Measurements from ENCODE around the gene WNT5B.

Gene WNT5B

DNA sequence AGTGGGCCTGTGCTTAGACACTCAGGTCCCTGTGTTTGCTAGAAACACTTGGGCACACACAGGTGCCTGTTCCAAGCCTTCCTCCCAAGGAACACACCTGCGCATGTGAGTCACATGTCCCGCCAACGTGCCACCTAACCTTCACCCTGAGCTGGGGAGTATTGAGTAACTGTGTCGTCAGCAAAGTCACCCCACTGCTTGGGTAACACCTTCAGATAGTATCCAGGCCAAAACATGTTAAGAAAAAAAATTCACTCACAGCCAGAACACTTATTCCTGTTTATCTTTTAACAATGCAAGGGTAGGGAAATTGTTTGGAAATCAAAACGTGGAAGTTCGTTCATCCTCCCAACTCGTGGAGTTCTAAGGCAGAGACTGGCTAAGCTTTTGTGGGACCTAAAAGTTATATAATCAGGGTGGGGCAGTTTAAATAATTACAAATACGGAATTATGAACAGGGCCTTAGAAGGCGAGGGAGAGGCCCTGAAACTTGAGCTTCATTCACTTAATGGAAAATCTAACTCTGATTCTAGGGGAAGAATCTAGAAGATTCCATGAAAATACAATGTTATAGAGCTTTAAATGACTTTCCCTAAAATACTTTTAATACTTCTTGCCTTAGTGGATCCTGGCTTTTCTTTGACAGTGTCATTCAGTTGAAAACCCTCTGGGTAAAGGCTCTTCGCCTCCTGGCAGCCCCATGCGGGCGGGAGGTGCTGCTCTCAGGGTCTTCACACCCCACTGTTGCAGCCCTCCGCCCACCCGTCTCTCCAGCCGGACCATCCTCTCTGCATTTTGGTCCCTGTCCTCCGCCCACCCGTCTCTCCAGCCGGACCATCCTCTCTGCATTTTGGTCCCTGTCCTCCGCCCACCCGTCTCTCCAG is 31.5 kb downstream of the WNT5B start:
- Histone ChIP-seq H2BK12ac (ENCODE audit: low read length) (no peak overlapping the region), H4K8ac (ENCODE audit: low read depth, low read length) (no peak overlapping the region), H3K4me1 (ENCODE audit: control insufficient read depth in 1 of 2, insufficient read depth in 2 of 2, low read length in 2 of 2) (peaks cover 4 to 8% of the 10 kb centered on the region in 2 experiments), H3K4me3 (ENCODE audit: low read depth, low read length) (no peak overlapping the region), H3K27ac (ENCODE audit: low read depth, low read length) (no peak overlapping the region), H3K79me1 (ENCODE audit: low read length) (no peaks in the 10 kb centered on the region), H3K9ac (ENCODE audit: low read length) (no peak overlapping the region), H2BK120ac (ENCODE audit: insufficient read depth, low read length, poor library complexity) (no peak overlapping the region), H2AK5ac (ENCODE audit: low read length) (no peak overlapping the region), H3K18ac (ENCODE audit: low read length) (no peak overlapping the region), H3K27me3 (ENCODE audit: insufficient read depth, low read length) (no peaks in the 10 kb centered on the region), H3K4me2 (ENCODE audit: low read length) (no peak overlapping the region), H3K79me2 (ENCODE audit: control insufficient read depth, insufficient read depth, low read length, poor library complexity) (no peaks in the 10 kb centered on the region), H2AFZ (ENCODE audit: insufficient read depth, low read length, poor library complexity) (no peak overlapping the region), H4K12ac (ENCODE audit: low read depth, low read length) (no peak overlapping the region), H3K23ac (ENCODE audit: low read length) (no peak overlapping the region), H3K9me3 (ENCODE audit: insufficient read depth, low read depth, low read length) (no peaks in the 10 kb centered on the region), H3K14ac (ENCODE audit: low read length) (no peak overlapping the region), H2BK5ac (ENCODE audit: low read depth, low read length, poor library complexity) (no peak overlapping the region), H4K91ac (ENCODE audit: low read depth, low read length) (no peak overlapping the region), H3K36me3 (ENCODE audit: control insufficient read depth in 1 of 2, insufficient read depth in 2 of 2, low read length in 2 of 2) (no peaks in the 10 kb centered on the region), H3K4ac (ENCODE audit: low read depth, low read length) (no peak overlapping the region)
- WGBS (ENCODE audit: extremely low coverage, insufficient coverage, insufficient read length): no CpG with 5 or more reads among the region's 20 CpGs
- DNase-seq: peak; percentile 56 to 74

DNA sequence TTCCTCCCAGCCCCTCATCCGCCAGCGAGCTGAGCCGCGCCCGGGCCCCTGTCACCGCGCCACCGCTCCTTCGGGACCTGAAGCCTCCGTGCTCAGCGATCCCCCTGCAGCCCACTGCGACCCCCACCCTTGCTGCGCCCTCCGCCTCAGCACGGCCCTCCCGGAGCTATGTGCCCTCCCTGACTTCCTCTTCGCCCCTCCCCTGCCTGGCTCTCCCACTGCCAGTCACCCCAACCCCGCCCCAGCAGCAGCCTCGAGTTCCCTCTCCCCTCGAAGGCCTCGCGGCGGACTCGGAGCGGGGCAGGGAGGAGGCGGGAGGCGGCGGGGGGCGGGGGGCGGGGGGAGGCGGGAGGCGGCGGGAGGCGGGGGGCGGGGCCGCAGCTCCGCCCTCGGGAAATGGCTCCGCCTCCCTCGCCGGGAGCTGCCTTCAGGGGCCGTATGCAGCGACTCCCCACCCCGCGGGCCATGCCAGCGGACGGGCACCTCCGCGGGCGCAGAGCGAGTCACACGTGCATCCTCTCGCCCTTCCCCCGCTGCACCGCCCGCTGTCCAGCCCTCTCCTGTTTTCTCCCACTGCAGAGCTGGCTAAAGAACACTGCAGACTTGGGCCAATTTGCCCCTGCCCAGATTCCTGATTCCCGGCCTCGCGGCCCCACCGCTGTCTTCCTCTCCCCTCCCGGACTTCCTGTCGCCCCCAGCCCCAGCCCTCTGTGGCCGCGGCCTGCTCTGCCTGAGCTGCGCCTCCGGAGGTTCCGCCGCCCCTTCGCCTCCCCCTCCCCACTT is 32.7 kb downstream of the WNT5B start:
- Histone ChIP-seq H3K79me1 (ENCODE audit: low read length) (no peaks in the 10 kb centered on the region), H3K9me3 (ENCODE audit: insufficient read depth, low read depth, low read length) (no peaks in the 10 kb centered on the region), H3K36me3 (ENCODE audit: control insufficient read depth in 1 of 2, insufficient read depth in 2 of 2, low read length in 2 of 2) (no peaks in the 10 kb centered on the region), H3K4me3 (ENCODE audit: low read depth, low read length) (peak overlapping the region; percentile 67), H2BK5ac (ENCODE audit: low read depth, low read length, poor library complexity) (no peak overlapping the region), H2AK5ac (ENCODE audit: low read length) (no peak overlapping the region), H3K14ac (ENCODE audit: low read length) (no peak overlapping the region), H3K23ac (ENCODE audit: low read length) (no peak overlapping the region), H2AFZ (ENCODE audit: insufficient read depth, low read length, poor library complexity) (peak overlapping the region; percentile 57), H3K4ac (ENCODE audit: low read depth, low read length) (no peak overlapping the region), H3K9ac (ENCODE audit: low read length) (no peak overlapping the region), H3K4me1 (ENCODE audit: control insufficient read depth in 1 of 2, insufficient read depth in 2 of 2, low read length in 2 of 2) (peaks cover 4 to 8% of the 10 kb centered on the region in 2 experiments), H3K18ac (ENCODE audit: low read length) (no peak overlapping the region), H3K79me2 (ENCODE audit: control insufficient read depth, insufficient read depth, low read length, poor library complexity) (no peaks in the 10 kb centered on the region), H4K12ac (ENCODE audit: low read depth, low read length) (no peak overlapping the region), H4K8ac (ENCODE audit: low read depth, low read length) (peak overlapping the region; percentile 41), H3K27me3 (ENCODE audit: insufficient read depth, low read length) (no peaks in the 10 kb centered on the region), H4K91ac (ENCODE audit: low read depth, low read length) (peak overlapping the region; percentile 19), H2BK120ac (ENCODE audit: insufficient read depth, low read length, poor library complexity) (no peak overlapping the region), H2BK12ac (ENCODE audit: low read length) (no peak overlapping the region), H3K27ac (ENCODE audit: low read depth, low read length) (no peak overlapping the region), H3K4me2 (ENCODE audit: low read length) (peak overlapping the region; percentile 76)
- no CpG with 5 or more reads among the region's 69 CpGs for WGBS (ENCODE audit: extremely low coverage, insufficient coverage, insufficient read length)
- peak; percentile 93 to 94 for DNase-seq

DNA sequence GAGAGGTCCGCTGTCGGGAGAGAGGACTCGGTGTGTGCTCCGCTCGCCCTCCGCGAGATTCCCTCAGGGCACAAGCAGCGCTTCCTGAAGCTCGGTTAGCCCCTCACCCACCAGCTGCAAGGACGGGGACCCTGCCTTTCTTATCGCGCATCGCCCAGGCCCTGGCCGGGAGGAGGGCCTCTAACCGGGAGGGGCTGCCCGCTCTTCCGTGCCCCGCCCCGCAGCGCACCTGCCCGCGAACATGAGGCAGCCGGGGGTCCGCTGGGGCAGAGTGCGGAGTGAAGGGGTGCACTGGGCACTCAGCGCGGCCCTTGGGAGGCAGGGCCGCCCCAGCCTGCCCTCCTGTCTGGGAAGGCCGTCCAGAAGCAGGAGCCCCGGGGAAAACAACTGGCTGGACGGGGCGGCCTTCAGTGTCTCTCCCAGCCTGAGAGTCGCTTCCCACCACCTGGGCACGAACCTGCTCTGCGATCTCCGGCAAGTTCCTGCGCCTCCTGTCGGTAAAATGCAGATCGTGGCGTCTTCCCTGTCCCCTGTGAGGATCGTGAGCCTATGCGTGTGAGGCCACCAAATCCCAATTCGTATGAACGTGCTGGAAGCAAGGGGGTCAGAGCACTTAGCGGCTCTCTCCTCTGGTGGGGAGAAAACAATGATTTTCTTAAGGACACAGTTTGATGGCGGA is 33.9 kb downstream of the WNT5B start:
- Histone ChIP-seq H3K79me1 (ENCODE audit: low read length) (no peaks in the 10 kb centered on the region), H3K23ac (ENCODE audit: low read length) (no peak overlapping the region), H3K4me1 (ENCODE audit: control insufficient read depth in 1 of 2, insufficient read depth in 2 of 2, low read length in 2 of 2) (peaks cover 4 to 6% of the 10 kb centered on the region in 2 experiments), H2BK120ac (ENCODE audit: insufficient read depth, low read length, poor library complexity) (no peak overlapping the region), H4K91ac (ENCODE audit: low read depth, low read length) (no peak overlapping the region), H4K8ac (ENCODE audit: low read depth, low read length) (peak overlapping the region; percentile 3), H3K9me3 (ENCODE audit: insufficient read depth, low read depth, low read length) (no peaks in the 10 kb centered on the region), H3K36me3 (ENCODE audit: control insufficient read depth in 1 of 2, insufficient read depth in 2 of 2, low read length in 2 of 2) (no peaks in the 10 kb centered on the region), H2AK5ac (ENCODE audit: low read length) (no peak overlapping the region), H3K14ac (ENCODE audit: low read length) (no peak overlapping the region), H3K18ac (ENCODE audit: low read length) (peak overlapping the region; percentile 1), H2BK12ac (ENCODE audit: low read length) (no peak overlapping the region), H3K4me2 (ENCODE audit: low read length) (peak overlapping the region; percentile 54), H3K27ac (ENCODE audit: low read depth, low read length) (no peak overlapping the region), H3K27me3 (ENCODE audit: insufficient read depth, low read length) (no peaks in the 10 kb centered on the region), H3K9ac (ENCODE audit: low read length) (no peak overlapping the region), H3K4ac (ENCODE audit: low read depth, low read length) (no peak overlapping the region), H2AFZ (ENCODE audit: insufficient read depth, low read length, poor library complexity) (peak overlapping the region; percentile 12), H3K4me3 (ENCODE audit: low read depth, low read length) (peak overlapping the region; percentile 21), H2BK5ac (ENCODE audit: low read depth, low read length, poor library complexity) (no peak overlapping the region), H3K79me2 (ENCODE audit: control insufficient read depth, insufficient read depth, low read length, poor library complexity) (no peaks in the 10 kb centered on the region), H4K12ac (ENCODE audit: low read depth, low read length) (no peak overlapping the region)
- DNase-seq: peak; percentile 84 to 91
- WGBS (ENCODE audit: extremely low coverage, insufficient coverage, insufficient read length): no CpG with 5 or more reads among the region's 46 CpGs

DNA sequence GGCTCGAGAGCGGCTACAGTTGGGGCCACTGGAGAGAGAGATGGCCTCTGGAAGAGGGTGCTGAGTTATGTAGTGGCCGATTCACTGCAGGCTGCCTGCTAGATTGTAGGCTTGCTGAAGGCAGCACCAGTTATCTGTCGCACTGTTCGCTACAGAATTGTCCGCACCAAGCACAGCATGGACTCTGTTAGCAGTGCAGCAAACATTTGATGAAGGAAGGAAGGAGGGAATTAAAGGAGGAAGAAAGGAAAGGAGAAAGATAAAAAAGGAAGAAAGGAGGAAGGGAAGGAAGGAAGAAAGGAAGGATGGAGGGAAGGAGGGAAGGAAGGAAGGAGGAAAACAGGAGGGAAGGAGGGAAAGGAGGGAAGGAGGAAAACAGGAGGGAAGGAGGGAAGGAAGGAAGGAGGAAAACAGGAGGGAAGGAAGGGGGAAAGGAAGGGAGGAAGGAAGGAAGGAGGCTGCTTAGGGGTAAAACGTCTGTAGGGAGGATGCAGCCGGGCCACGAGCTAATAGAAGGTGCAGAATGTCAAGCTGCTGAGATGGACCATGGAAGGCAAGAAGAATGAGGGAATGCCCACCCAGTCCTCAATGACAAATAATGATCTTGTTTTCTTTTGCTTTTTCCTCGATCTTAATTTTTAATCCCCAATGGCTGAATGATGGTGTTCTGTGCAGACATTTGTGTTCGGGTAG is 34.6 kb downstream of the WNT5B start:
- no CpG with 5 or more reads among the region's 11 CpGs for WGBS (ENCODE audit: extremely low coverage, insufficient coverage, insufficient read length)

More for the DNA sequence above, 34.6 kb downstream of the WNT5B start:
- Histone ChIP-seq H4K12ac (ENCODE audit: low read depth, low read length) (no peak overlapping the region), H2BK12ac (ENCODE audit: low read length) (no peak overlapping the region), H2AK5ac (ENCODE audit: low read length) (no peak overlapping the region), H3K9me3 (ENCODE audit: insufficient read depth, low read depth, low read length) (no peaks in the 10 kb centered on the region), H3K18ac (ENCODE audit: low read length) (no peak overlapping the region), H2BK5ac (ENCODE audit: low read depth, low read length, poor library complexity) (no peak overlapping the region), H3K9ac (ENCODE audit: low read length) (no peak overlapping the region), H3K79me1 (ENCODE audit: low read length) (no peaks in the 10 kb centered on the region), H4K91ac (ENCODE audit: low read depth, low read length) (no peak overlapping the region), H3K79me2 (ENCODE audit: control insufficient read depth, insufficient read depth, low read length, poor library complexity) (no peaks in the 10 kb centered on the region), H2BK120ac (ENCODE audit: insufficient read depth, low read length, poor library complexity) (no peak overlapping the region), H3K4me1 (ENCODE audit: control insufficient read depth in 1 of 2, insufficient read depth in 2 of 2, low read length in 2 of 2) (peaks cover 4 to 6% of the 10 kb centered on the region in 2 experiments), H3K23ac (ENCODE audit: low read length) (no peak overlapping the region), H3K14ac (ENCODE audit: low read length) (no peak overlapping the region), H3K4me2 (ENCODE audit: low read length) (peak overlapping the region; percentile 54), H3K36me3 (ENCODE audit: control insufficient read depth in 1 of 2, insufficient read depth in 2 of 2, low read length in 2 of 2) (no peaks in the 10 kb centered on the region), H3K27me3 (ENCODE audit: insufficient read depth, low read length) (no peaks in the 10 kb centered on the region), H3K4me3 (ENCODE audit: low read depth, low read length) (no peak overlapping the region), H3K4ac (ENCODE audit: low read depth, low read length) (no peak overlapping the region), H2AFZ (ENCODE audit: insufficient read depth, low read length, poor library complexity) (no peak overlapping the region), H3K27ac (ENCODE audit: low read depth, low read length) (no peak overlapping the region), H4K8ac (ENCODE audit: low read depth, low read length) (no peak overlapping the region)
- no peak for DNase-seq
